IMR-90 (cell line): ENCODE measurements around the gene FAM72D. TPM values are rescaled to one million over a fixed set of nuclear protein-coding genes. Genes with fewer than 3 reads are reported as not detected.
"Not testable (repeated sequence)": the region's sequence is repeated elsewhere in the genome, so short reads cannot be mapped to it uniquely, and the experiment has no call there.

ENCODE experiments used
- ATAC-seq: fragments of 200-7000 bp; cut with Tn5 transposase; 2 replicates; pipeline ENCODE4 v1.9.1; 2020; ENCODE audit warnings: low read depth, mild to moderate bottlenecking, moderate library complexity
- BruUV-seq: library from RNA; stranded (reverse); fragments of 400-500 nt; replicated peaks from 2 replicates; lab custom pipeline; 2021; lab: Mats Ljungman, UMichigan
- CTCF ChIA-PET: fragments of 300-600 bp; formaldehyde crosslinking; extraction: SDS; loops from one replicate; lab custom pipeline; 2021; ENCODE audit warnings: antibody characterized with exemption; lab: Yijun Ruan, JAX
- POLR2A ChIA-PET: fragments of 300-600 bp; sonication (Branson Sonifier 250); formaldehyde crosslinking; loops from one replicate; lab custom pipeline; 2022; ENCODE audit warnings: antibody characterized with exemption; ENCODE audit not compliant: unreplicated experiment; lab: Charles Lee
- DNase-seq: peaks from one replicate; pipeline ENCODE4 v3.0.0; 2013
- H2AFZ ChIP-seq: replicated peaks from 2 replicates; pipeline ENCODE3; 2013; ENCODE audit warnings: low read length, mild to moderate bottlenecking; ENCODE audit not compliant: poor library complexity
- H2AK5ac ChIP-seq: 2 replicates; pipeline ENCODE4 v1.6.1; 2013; ENCODE audit warnings: low read depth, low read length, inconsistent platforms
- H2AK9ac ChIP-seq: replicated peaks from 2 replicates; pipeline ENCODE3; 2013; ENCODE audit warnings: mild to moderate bottlenecking, low read depth, low read length, moderate library complexity; ENCODE audit not compliant: poor library complexity
- H2BK120ac ChIP-seq: 2 replicates; pipeline ENCODE4 v1.6.1; 2013; ENCODE audit warnings: low read depth, low read length, inconsistent platforms
- H2BK15ac ChIP-seq: 3 replicates; pipeline ENCODE4 v1.6.1; 2013; ENCODE audit warnings: low read depth, low read length, inconsistent platforms
- H2BK20ac ChIP-seq: 2 replicates; pipeline ENCODE4 v1.6.1; 2013; ENCODE audit warnings: low read depth, mild to moderate bottlenecking, inconsistent platforms, low read length, moderate library complexity
- H2BK5ac ChIP-seq: 2 replicates; pipeline ENCODE4 v1.6.1; 2013; ENCODE audit warnings: mild to moderate bottlenecking, low read depth, low read length, inconsistent platforms; ENCODE audit not compliant: poor library complexity, severe bottlenecking
- H3K14ac ChIP-seq: replicated peaks from 2 replicates; pipeline ENCODE4 v1.6.1; 2013; ENCODE audit warnings: low read depth, low read length, inconsistent platforms
- H3K18ac ChIP-seq: 2 replicates; pipeline ENCODE4 v1.6.1; 2013; ENCODE audit warnings: low read depth, low read length, control low read depth
- H3K23ac ChIP-seq: 2 replicates; pipeline ENCODE4 v1.6.1; 2013; ENCODE audit warnings: low read depth, low read length, inconsistent platforms
- H3K27ac ChIP-seq: 2 replicates; pipeline ENCODE4 v1.5.1; 2013; ENCODE audit warnings: mild to moderate bottlenecking, control low read depth, low read length; ENCODE audit not compliant: insufficient read depth
- H3K27me3 ChIP-seq: 2 replicates; pipeline ENCODE4 v1.6.1; 2013; ENCODE audit warnings: low read length; ENCODE audit not compliant: control insufficient read depth, insufficient read depth
- H3K36me3 ChIP-seq: 2 replicates; pipeline ENCODE4 v1.6.1; 2013; ENCODE audit warnings: low read length, mixed read lengths; ENCODE audit not compliant: control insufficient read depth, insufficient read depth
- H3K4ac ChIP-seq: 2 replicates; pipeline ENCODE4 v1.6.1; 2013; ENCODE audit warnings: low read depth, low read length, inconsistent platforms
- H3K4me1 ChIP-seq: 2 replicates; pipeline ENCODE4 v1.6.1; 2013; ENCODE audit warnings: low read length, mixed read lengths; ENCODE audit not compliant: control insufficient read depth, insufficient read depth
- H3K4me2 ChIP-seq: 2 replicates; pipeline ENCODE4 v1.6.1; 2013; ENCODE audit warnings: low read depth, mild to moderate bottlenecking, control low read depth, low read length, moderate library complexity
- H3K4me3 ChIP-seq: 2 replicates; pipeline ENCODE4 v1.5.1; 2013; ENCODE audit warnings: low read depth, mild to moderate bottlenecking, control low read depth, low read length, moderate library complexity; ENCODE audit not compliant: insufficient read depth
- H3K56ac ChIP-seq: 2 replicates; pipeline ENCODE4 v1.6.1; 2013; ENCODE audit warnings: low read length, inconsistent platforms; ENCODE audit not compliant: insufficient read depth; ENCODE audit errors: extremely low read depth
- H3K79me1 ChIP-seq, 2 experiments: 2 replicates each; pipeline ENCODE4 v1.6.1; 2013; ENCODE audit warnings: low read length in 2 of 2, inconsistent platforms in 1 of 2, low read depth in 1 of 2
- H3K9ac ChIP-seq: 2 replicates; pipeline ENCODE4 v1.6.1; 2013; ENCODE audit warnings: low read depth, low read length, control low read depth
- H3K9me1 ChIP-seq: 2 replicates; pipeline ENCODE4 v1.6.1; 2013; ENCODE audit warnings: low read length, inconsistent platforms; ENCODE audit not compliant: insufficient read depth
- H3K9me3 ChIP-seq: 2 replicates; pipeline ENCODE4 v1.6.1; 2013; ENCODE audit warnings: low read length; ENCODE audit not compliant: control insufficient read depth, insufficient read depth
- H4K20me1 ChIP-seq: 2 replicates; pipeline ENCODE4 v1.6.1; 2013; ENCODE audit warnings: low read length, inconsistent platforms; ENCODE audit not compliant: insufficient read depth
- H4K5ac ChIP-seq: 2 replicates; pipeline ENCODE4 v1.6.1; 2013; ENCODE audit warnings: mild to moderate bottlenecking, low read depth, low read length, control low read depth
- H4K8ac ChIP-seq, 2 experiments: 2 replicates each; pipeline ENCODE4 v1.6.1; 2013; ENCODE audit warnings: low read depth in 2 of 2, low read length in 2 of 2, control low read depth in 1 of 2, inconsistent platforms in 1 of 2
- H4K91ac ChIP-seq: 2 replicates; pipeline ENCODE4 v1.6.1; 2013; ENCODE audit warnings: low read depth, low read length, inconsistent platforms; ENCODE audit not compliant: insufficient read depth
- BHLHE40 ChIP-seq: fragments of 150-350 bp; IDR thresholded peaks from 2 replicates; pipeline ENCODE4 v1.6.1; 2016; ENCODE audit warnings: mild to moderate bottlenecking, low read depth, low read length
- WGBS, 2 experiments: methylation state at CpG; one replicate each; pipeline versions ENCODE4 v1.1.5 to v1.1.7; 2013; ENCODE audit warnings: missing lambda C conversion rate in 2 of 2; ENCODE audit not compliant: insufficient read length in 1 of 2; ENCODE audit errors: extremely low coverage in 2 of 2; 5-methylcytosine and 5-hydroxymethylcytosine counted together
- dilution Hi-C: fragments of 300-500 bp; cut with HindIII; formaldehyde crosslinking; loops from one replicate; pipeline ENCODE4 v1.14.3; 2018; ENCODE audit warnings: low sequenced_read_pairs; ENCODE audit not compliant: unreplicated experiment
- in situ Hi-C: fragments of 300-500 bp; cut with MboI; formaldehyde crosslinking; loops from 3 replicates; pipeline ENCODE4 v1.14.3; 2019; ENCODE audit warnings: low sequenced_read_pairs, inconsistent platforms, mixed read lengths
- intact Hi-C: fragments of 100-400 bp; cut with micrococcal nuclease; formaldehyde crosslinking; loops from 2 replicates; pipeline ENCODE4 v1.10.0; 2022
- polyA plus RNA-seq, 3 experiments: library from polyadenylated mRNA; depleted of rRNA; stranded (reverse); fragments of >200 nt; gene quantifications; 2 replicates each; pipeline ENCODE4 v1.2.3, GENCODE V29; 2012; ENCODE audit warnings: low replicate concordance in 1 of 3
- total RNA-seq: library from RNA; depleted of rRNA; stranded (reverse); fragments of >200 nt; gene quantifications from 2 replicates; pipeline ENCODE4 v1.2.3, GENCODE V29; 2012

Gene FAM72D
- total and polyA plus RNA-seq, 2 of the 4 experiments (the other 2 are of a cell fraction): 0.72 to 1.4 TPM

DNA sequence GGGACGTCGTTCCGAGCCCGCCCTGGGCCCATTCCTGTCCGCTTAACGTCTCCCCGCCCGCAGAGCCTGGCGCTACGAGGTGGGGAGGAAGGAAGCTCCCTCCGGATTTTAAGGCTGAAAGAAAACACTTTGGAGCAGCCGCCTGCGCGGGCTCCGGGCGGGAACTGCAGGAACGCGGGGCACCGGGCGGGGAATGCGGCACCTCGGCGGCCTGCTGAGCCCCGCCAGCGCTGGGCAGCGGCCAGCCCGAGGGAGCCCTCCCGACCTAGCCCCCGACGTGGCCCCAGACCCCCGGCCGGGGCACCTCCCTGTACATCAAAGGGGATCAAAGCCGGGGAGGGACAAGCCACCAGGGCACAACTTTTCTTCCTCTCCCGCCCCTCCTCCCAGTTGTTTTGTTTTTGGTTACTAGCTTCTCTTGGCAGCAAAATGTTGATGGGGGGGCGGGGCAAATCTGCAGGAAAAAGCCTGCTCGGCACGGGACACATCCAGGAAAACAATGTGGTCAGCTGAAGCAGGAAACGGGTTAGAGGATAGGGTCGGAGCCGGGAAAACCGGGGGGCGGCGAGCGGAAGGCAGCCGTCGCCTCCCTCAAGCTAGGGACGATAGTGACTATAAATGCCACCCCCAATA is 2.1 kb upstream of the FAM72D start:
- H4K91ac ChIP-seq, H3K18ac ChIP-seq, H3K56ac ChIP-seq, H4K20me1 ChIP-seq, H3K9me3 ChIP-seq, H3K9me1 ChIP-seq, DNase-seq, H2BK120ac ChIP-seq, H2AK9ac ChIP-seq, H2BK15ac ChIP-seq, POLR2A ChIA-PET, H3K23ac ChIP-seq, H2AK5ac ChIP-seq, H3K4me2 ChIP-seq, H2BK20ac ChIP-seq, BruUV-seq, ATAC-seq, CTCF ChIA-PET, H3K27me3 ChIP-seq, H3K4ac ChIP-seq, intact Hi-C loops, H3K4me1 ChIP-seq, H3K9ac ChIP-seq, in situ Hi-C loops, H2AFZ ChIP-seq, dilution Hi-C loops, H3K14ac ChIP-seq, H3K36me3 ChIP-seq, H3K79me1 ChIP-seq, H4K8ac ChIP-seq, H4K5ac ChIP-seq, H2BK5ac ChIP-seq: not testable (repeated sequence)
- WGBS, 2 experiments: no CpG with 5 or more reads among the region's 47 CpGs
- TF ChIP-seq BHLHE40: 0 out of 2 replicates have a peak, but pooled peaks have one; percentile 6
- H3K4me3 ChIP-seq: peak overlapping the region; percentile 53
- H3K27ac ChIP-seq: peak overlapping the region; percentile 52; the same call in 1 of the 2 replicates

DNA sequence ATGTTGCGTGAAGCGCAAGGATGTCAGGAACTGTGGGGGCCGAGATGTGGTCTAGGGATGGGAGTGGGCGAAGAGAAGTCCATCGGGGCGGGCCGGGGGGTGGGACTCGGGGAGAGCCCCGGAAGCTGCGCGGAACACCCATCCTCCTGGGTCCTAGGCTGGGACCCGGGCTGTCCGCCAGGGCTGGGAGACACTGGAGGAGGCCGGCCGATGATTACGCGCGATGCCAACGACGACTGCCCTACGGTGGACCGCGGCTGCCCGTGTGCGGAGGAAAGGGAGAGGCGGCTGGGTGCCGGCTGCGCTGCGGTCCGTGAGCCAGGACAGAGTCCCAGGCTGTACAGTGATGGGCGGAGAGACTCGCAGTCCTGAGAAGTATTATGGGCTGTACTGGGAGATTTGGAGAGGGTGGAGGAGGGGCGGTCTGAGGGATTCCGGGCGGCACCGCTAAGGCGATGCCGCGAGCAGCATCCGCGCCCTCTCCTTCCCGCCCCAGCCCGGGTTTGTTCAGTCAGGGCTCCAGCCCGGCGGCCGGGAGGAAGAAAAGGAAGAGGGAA is 1.0 kb upstream of the FAM72D start:
- H2AFZ ChIP-seq, DNase-seq, H3K27me3 ChIP-seq, H2BK20ac ChIP-seq, in situ Hi-C loops, H3K4me1 ChIP-seq, intact Hi-C loops, H2AK9ac ChIP-seq, H2BK15ac ChIP-seq, H3K18ac ChIP-seq, BruUV-seq, H2AK5ac ChIP-seq, H3K56ac ChIP-seq, H3K14ac ChIP-seq, H3K9ac ChIP-seq, H4K20me1 ChIP-seq, H4K91ac ChIP-seq, H3K36me3 ChIP-seq, H3K4ac ChIP-seq, H4K5ac ChIP-seq, H3K79me1 ChIP-seq, CTCF ChIA-PET, H3K9me1 ChIP-seq, POLR2A ChIA-PET, H2BK5ac ChIP-seq, H3K27ac ChIP-seq, H3K23ac ChIP-seq, H3K9me3 ChIP-seq, H2BK120ac ChIP-seq, H4K8ac ChIP-seq, H3K4me2 ChIP-seq, dilution Hi-C loops: not testable (repeated sequence)
- H3K4me3 ChIP-seq: peak overlapping the region; percentile 53
- ATAC-seq: peak; percentile 37
- no CpG with 5 or more reads among the region's 46 CpGs for WGBS, 2 experiments
